WERI-Rb-1 (cell line): ENCODE data around the gene FYB2.

Experiments
- DNase-seq: peaks from one replicate; pipeline ENCODE4 v3.0.0-alpha.2; 2020
- H3K27ac ChIP-seq: fragments of 250-450 bp; sonication (Bioruptor Pico); 2 replicates; pipeline ENCODE4 v1.5.1; 2020; ENCODE audit warnings: mild to moderate bottlenecking, moderate library complexity
- H3K27me3 ChIP-seq: fragments of 250-450 bp; sonication (Bioruptor Pico); 2 replicates; pipeline ENCODE4 v1.5.1; 2021; ENCODE audit warnings: mild to moderate bottlenecking, low read depth, moderate library complexity; ENCODE audit not compliant: insufficient read depth, severe bottlenecking
- H3K36me3 ChIP-seq: fragments of 250-450 bp; sonication (Bioruptor Pico); 2 replicates; pipeline ENCODE4 v1.5.1; 2020; ENCODE audit warnings: mild to moderate bottlenecking, moderate library complexity
- H3K4me3 ChIP-seq: 2 replicates; pipeline ENCODE4 v1.5.1; 2011; ENCODE audit warnings: low read depth, mild to moderate bottlenecking, control low read depth, low read length
- H3K9me3 ChIP-seq: fragments of 250-450 bp; sonication (Bioruptor Pico); 2 replicates; pipeline ENCODE4 v1.5.1; 2021; ENCODE audit warnings: mild to moderate bottlenecking, moderate library complexity; ENCODE audit not compliant: severe bottlenecking
- TF ChIP-seq, protein P1 (sequence below): IDR thresholded peaks from 2 replicates; pipeline ENCODE4 v1.5.1; 2011; ENCODE audit warnings: low read depth, mild to moderate bottlenecking, control low read depth, inconsistent platforms, low read length

The FYB2 gene

DNA sequence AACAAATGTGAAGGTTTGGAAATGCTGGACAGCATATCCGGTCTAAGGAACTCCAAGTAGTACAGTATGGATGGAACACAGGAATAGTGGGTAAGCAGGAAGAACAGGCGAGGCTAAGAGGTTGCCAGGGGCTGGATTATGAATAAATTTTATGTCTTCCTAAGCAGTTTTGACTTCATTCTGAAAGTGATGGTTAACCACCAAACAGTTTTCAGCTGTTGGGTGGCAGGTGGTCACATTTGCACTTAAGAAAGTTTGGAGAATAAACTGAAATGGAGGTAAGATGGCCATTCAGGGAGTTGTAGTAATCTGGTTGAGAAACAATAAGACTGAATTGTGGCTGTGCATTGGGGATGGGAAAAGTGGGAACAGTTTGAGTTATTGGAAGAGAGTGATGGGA is 90.2 kb downstream of the FYB2 start:
- no peaks in the 10 kb centered on the region for H3K27me3 ChIP-seq
- TF ChIP-seq, protein P1, sequence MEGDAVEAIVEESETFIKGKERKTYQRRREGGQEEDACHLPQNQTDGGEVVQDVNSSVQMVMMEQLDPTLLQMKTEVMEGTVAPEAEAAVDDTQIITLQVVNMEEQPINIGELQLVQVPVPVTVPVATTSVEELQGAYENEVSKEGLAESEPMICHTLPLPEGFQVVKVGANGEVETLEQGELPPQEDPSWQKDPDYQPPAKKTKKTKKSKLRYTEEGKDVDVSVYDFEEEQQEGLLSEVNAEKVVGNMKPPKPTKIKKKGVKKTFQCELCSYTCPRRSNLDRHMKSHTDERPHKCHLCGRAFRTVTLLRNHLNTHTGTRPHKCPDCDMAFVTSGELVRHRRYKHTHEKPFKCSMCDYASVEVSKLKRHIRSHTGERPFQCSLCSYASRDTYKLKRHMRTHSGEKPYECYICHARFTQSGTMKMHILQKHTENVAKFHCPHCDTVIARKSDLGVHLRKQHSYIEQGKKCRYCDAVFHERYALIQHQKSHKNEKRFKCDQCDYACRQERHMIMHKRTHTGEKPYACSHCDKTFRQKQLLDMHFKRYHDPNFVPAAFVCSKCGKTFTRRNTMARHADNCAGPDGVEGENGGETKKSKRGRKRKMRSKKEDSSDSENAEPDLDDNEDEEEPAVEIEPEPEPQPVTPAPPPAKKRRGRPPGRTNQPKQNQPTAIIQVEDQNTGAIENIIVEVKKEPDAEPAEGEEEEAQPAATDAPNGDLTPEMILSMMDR: no peak

GRCh38 chr1:56726706-56727105 is 92.5 kb downstream of the FYB2 start:
- TF ChIP-seq, protein P1: no peak
- H3K9me3 ChIP-seq: no peaks in the 10 kb centered on the region
- no peak overlapping the region for H3K27ac ChIP-seq

More for the DNA sequence above, 90.2 kb downstream of the FYB2 start:
- DNase-seq: no peak
- H3K27ac ChIP-seq: no peak overlapping the region
- no peaks in the 10 kb centered on the region for H3K36me3 ChIP-seq
- H3K9me3 ChIP-seq: no peaks in the 10 kb centered on the region
- H3K4me3 ChIP-seq: no peak overlapping the region

GRCh38 chr1:56719171-56719570 is 100.0 kb downstream of the FYB2 start:
- no peaks in the 10 kb centered on the region for H3K9me3 ChIP-seq
- H3K4me3 ChIP-seq: no peak overlapping the region
- TF ChIP-seq, protein P1: no peak
- no peak overlapping the region for H3K27ac ChIP-seq
- no peak for DNase-seq
- no peaks in the 10 kb centered on the region for H3K36me3 ChIP-seq
- no peaks in the 10 kb centered on the region for H3K27me3 ChIP-seq

More at GRCh38 chr1:56726706-56727105, 92.5 kb downstream of the FYB2 start:
- H3K36me3 ChIP-seq: no peaks in the 10 kb centered on the region
- no peak for DNase-seq
- H3K27me3 ChIP-seq: no peaks in the 10 kb centered on the region
- no peak overlapping the region for H3K4me3 ChIP-seq

DNA sequence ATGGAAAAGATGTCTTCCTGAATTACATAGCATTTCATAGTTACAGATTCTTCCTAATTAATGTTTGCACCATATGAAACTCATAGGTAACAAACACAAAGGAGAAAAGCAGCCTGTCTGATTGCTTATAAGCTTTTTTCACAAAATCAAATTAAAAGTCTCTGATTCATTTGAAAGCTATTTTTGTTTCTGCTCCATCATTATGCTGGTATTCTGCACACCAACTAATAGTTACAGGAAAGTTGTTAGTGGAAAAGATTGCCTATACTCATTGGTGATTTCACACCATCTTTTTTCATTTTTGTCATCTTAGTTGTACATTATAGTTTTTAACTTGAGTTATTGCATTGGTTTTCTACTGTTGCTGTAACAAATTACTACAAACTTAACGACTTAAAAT is 104.0 kb downstream of the FYB2 start:
- H3K27ac ChIP-seq: no peak overlapping the region
- TF ChIP-seq, protein P1: no peak
- no peaks in the 10 kb centered on the region for H3K36me3 ChIP-seq
- DNase-seq: no peak
- no peaks in the 10 kb centered on the region for H3K27me3 ChIP-seq
- H3K9me3 ChIP-seq: no peaks in the 10 kb centered on the region
- H3K4me3 ChIP-seq: no peak overlapping the region

DNA sequence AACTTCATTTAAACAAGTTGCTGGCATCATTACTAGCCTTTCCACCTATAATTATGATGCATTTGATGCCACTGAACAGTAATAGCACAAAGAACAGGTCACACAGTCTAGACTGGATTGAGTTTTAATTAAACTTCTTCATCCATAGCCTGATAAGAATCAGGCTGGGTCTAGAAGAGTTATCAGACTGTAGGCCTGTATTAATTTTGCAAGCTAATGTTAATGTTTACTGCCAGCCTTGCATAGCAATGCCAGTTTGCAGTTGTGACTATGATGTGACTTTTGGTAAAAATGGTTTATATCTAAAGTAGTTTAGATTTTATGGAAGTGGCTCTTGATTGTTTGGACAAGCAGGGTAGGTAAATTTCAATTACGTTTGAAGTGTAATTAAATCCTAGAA is 106.1 kb downstream of the FYB2 start:
- no peaks in the 10 kb centered on the region for H3K9me3 ChIP-seq
- H3K36me3 ChIP-seq: peaks cover 3% of the 10 kb centered on the region; the same call in 1 of the 2 replicates
- H3K4me3 ChIP-seq: no peak overlapping the region
- no peak overlapping the region for H3K27ac ChIP-seq
- no peaks in the 10 kb centered on the region for H3K27me3 ChIP-seq
- TF ChIP-seq, protein P1: no peak
- no peak for DNase-seq

DNA sequence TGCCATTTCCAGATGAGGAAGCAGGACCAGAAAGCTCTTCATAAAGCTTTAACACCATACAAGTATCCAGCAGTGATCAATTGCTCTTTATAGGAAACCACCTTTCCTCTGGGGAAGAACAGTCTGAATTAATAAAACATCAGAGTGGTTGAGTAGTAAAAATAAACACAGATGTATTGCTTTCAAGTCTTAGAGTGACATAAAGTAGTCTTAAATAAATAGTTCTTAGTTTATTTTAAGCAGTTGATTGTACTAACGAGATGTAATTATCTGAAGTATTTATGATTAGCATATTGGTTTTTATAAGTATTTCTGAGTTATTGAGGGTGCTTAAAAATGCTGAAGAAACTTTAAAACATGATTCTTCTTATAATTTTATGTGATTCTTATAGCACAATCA is 107.1 kb downstream of the FYB2 start:
- Histone ChIP-seq H3K4me3 (no peak overlapping the region), H3K36me3 (peaks cover 3% of the 10 kb centered on the region; the same call in 1 of the 2 replicates), H3K9me3 (no peaks in the 10 kb centered on the region), H3K27ac (no peak overlapping the region), H3K27me3 (no peaks in the 10 kb centered on the region)
- TF ChIP-seq, protein P1: no peak
- no peak for DNase-seq
